ENCODE results near the gene VASH2. TPM values are rescaled to one million over a fixed set of nuclear protein-coding genes. Genes with fewer than 3 reads are reported as not detected.
"Not testable (repeated sequence)": the region's sequence is repeated elsewhere in the genome, so short reads cannot be mapped to it uniquely, and the experiment has no call there.

Gene VASH2
- total and polyA plus RNA-seq, 2 of the 8 experiments (the other 6 are each of a cell fraction or from before 2014, with no cell fraction given), result 44.0 to 187 TPM

- Histone ChIP-seq H3K4me1 (replicated peaks in 1 of 4; ENCODE audit: control insufficient read depth in 3 of 4, insufficient read depth in 4 of 4, low read length in 3 of 4) (peaks cover 10 to 31% (median 20%) of the 10 kb centered on the region in 4 experiments), H3K4me2 (ENCODE audit: insufficient read depth in 1 of 2, low read depth in 2 of 2, low read length in 2 of 2) (peak overlapping the region in 1 of 2 experiments; percentile 42; a peak in 2 of 4 replicates), H3K9ac (replicated peaks in 1 of 4; ENCODE audit: extremely low read depth in 1 of 4, low read depth in 3 of 4, low read length in 3 of 4) (peak overlapping the region in 3 of 4 experiments; percentile 54 to 68 (median 56); a peak in 6 of 7 replicates), H3K79me2 (ENCODE audit: control insufficient read depth in 1 of 2, insufficient read depth in 2 of 2, low read length in 2 of 2) (peaks cover 0 to 11% of the 10 kb centered on the region in 2 experiments; a peak in 2 of 4 replicates), H3K4me3 (ENCODE audit: extremely low read depth in 1 of 4, insufficient read depth in 2 of 4, low read depth in 3 of 4, low read length in 4 of 4) (peak overlapping the region; percentile 33 to 56 (median 40); a peak in 7 of 8 replicates)
- H2AFZ ChIP-seq (ENCODE audit: low read length); FAIRE-seq; H2BK5ac ChIP-seq (ENCODE audit: low read depth, low read length); H3K14ac ChIP-seq (ENCODE audit: insufficient read length); H3K18ac ChIP-seq (ENCODE audit: extremely low read depth, low read length); H2BK120ac ChIP-seq (replicated peaks; ENCODE audit: low read depth, low read length); H2AK5ac ChIP-seq (ENCODE audit: low read depth, low read length); H3K4ac ChIP-seq (replicated peaks; ENCODE audit: insufficient read length, low read depth, low read length); H3K56ac ChIP-seq (replicated peaks; ENCODE audit: insufficient read length, low read depth, low read length); H2BK20ac ChIP-seq (ENCODE audit: low read length); H2BK12ac ChIP-seq (ENCODE audit: low read depth, low read length); H3K9me3 ChIP-seq (ENCODE audit: insufficient read depth in 2 of 2, low read depth in 1 of 2, low read length in 1 of 2); CTCF ChIA-PET (ENCODE audit: partially characterized antibody); H3K27me3 ChIP-seq (replicated peaks in 1 of 4; ENCODE audit: control insufficient read depth in 3 of 4, extremely low read depth in 1 of 4, insufficient read depth in 3 of 4, low read length in 3 of 4); H3K23me2 ChIP-seq (ENCODE audit: low read depth, low read length); DNase-seq (ENCODE audit: low read depth in 1 of 2, low spot score in 2 of 2); H2BK15ac ChIP-seq (ENCODE audit: low read length); H4K91ac ChIP-seq (replicated peaks; ENCODE audit: insufficient read length, low read length); H3K27ac ChIP-seq (ENCODE audit: low read depth, low read length); H3K36me3 ChIP-seq (ENCODE audit: control insufficient read depth in 2 of 4, insufficient read depth in 4 of 4, low read length in 3 of 4); H4K5ac ChIP-seq (ENCODE audit: insufficient read length, low read depth, low read length); H4K20me1 ChIP-seq (replicated peaks in 1 of 2; ENCODE audit: control insufficient read depth in 1 of 2, insufficient read depth in 2 of 2, low read length in 2 of 2); H3K79me1 ChIP-seq (ENCODE audit: low read depth, low read length); H3K23ac ChIP-seq (ENCODE audit: insufficient read length); H4K8ac ChIP-seq (ENCODE audit: extremely low read depth, insufficient read depth, low read length): not testable (repeated sequence)
- 8 to 100% methylated on average over 1 to 3 of the region's 3 CpGs for WGBS, 2 experiments (ENCODE audit: extremely low coverage in 1 of 2, insufficient coverage in 1 of 2, insufficient read length in 1 of 2, insufficient replicate concordance in 2 of 2, low coverage in 1 of 2, low lambda C conversion rate in 2 of 2, missing lambda C conversion rate in 1 of 2)
- POLR2A ChIA-PET (ENCODE audit: partially characterized antibody), result interaction anchor here (1.6 to 5.5 kb wide), 4 partner anchors 15 to 59 kb away, joined by 5 to 94 read pairs (median 16); no protein-coding TSS in a partner anchor
Measured at GRCh38 chr1:212913638-212914037, 36.7 kb upstream of the VASH2 start.
